K562 (cell line): ENCODE results near the gene DDX55. TPM values are rescaled to one million over a fixed set of nuclear protein-coding genes. Genes with fewer than 3 reads are reported as not detected.

Source experiments
- ATAC-seq: fragments of 200-7000 bp; cut with Tn5 transposase; 3 replicates; pipeline ENCODE4 v1.9.1; 2020; ENCODE audit warnings: moderate library complexity
- BruUV-seq: library from RNA; stranded (reverse); fragments of 400-500 nt; replicated peaks from 2 replicates; lab custom pipeline; 2021; lab: Mats Ljungman, UMichigan
- CTCF ChIA-PET: fragments of 300-600 bp; formaldehyde crosslinking; extraction: SDS; loops from one replicate; lab custom pipeline; 2021; ENCODE audit warnings: low intra/inter-chr PET ratio; lab: Yijun Ruan, JAX
- POLR2A ChIA-PET: fragments of 300-600, 350-650 bp; sonication (Branson Sonifier 250); formaldehyde crosslinking; extraction: SDS; loops from one replicate; lab custom pipeline; 2021; ENCODE audit warnings: antibody characterized with exemption, inconsistent platforms; lab: Yijun Ruan, JAX
- DNase-seq, 4 experiments: peaks; one replicate each; pipeline versions ENCODE4 v3.0.0 to v3.0.0-alpha.2; 2011 to 2018; ENCODE audit warnings: low spot score in 3 of 4, mixed read lengths in 3 of 4; ENCODE audit errors: extremely low read depth in 1 of 4
- FAIRE-seq: peaks from 2 replicates; lab custom pipeline; 2011; peaks lifted over from hg19 to GRCh38; lab: Jason Lieb, UNC
- H2AFZ ChIP-seq: 2 replicates; pipeline ENCODE4 v1.6.0; 2011; ENCODE audit warnings: low read depth, low read length, control low read depth, inconsistent platforms
- H3K27ac ChIP-seq: fragments of 200-600 bp; 3 replicates; pipeline ENCODE4 v1.8.0; 2011; ENCODE audit warnings: low read depth, mild to moderate bottlenecking, control low read depth, inconsistent platforms, low read length, moderate library complexity, mixed read lengths; ENCODE audit errors: extremely low read depth
- H3K27me3 ChIP-seq, 2 experiments: fragments of 300-600 bp in 1 of 2; 2 replicates in 1 of 2; 3 replicates in 1 of 2; pipeline versions ENCODE4 v1.6.0 to v1.8.0; 2011; ENCODE audit warnings: inconsistent platforms in 2 of 2, low read length in 2 of 2, mild to moderate bottlenecking in 1 of 2, mixed read lengths in 1 of 2, moderate library complexity in 1 of 2; ENCODE audit not compliant: control insufficient read depth in 2 of 2, insufficient read depth in 2 of 2
- H3K36me3 ChIP-seq: fragments of 300-600 bp; 3 replicates; pipeline ENCODE4 v1.8.0; 2011; ENCODE audit warnings: mild to moderate bottlenecking, low read length, inconsistent platforms; ENCODE audit not compliant: control insufficient read depth, insufficient read depth
- H3K4me1 ChIP-seq, 2 experiments: fragments of 200-600 bp in 1 of 2; replicated peaks in 1 of 2; 2 replicates in 1 of 2; 3 replicates in 1 of 2; pipeline versions ENCODE4 v1.5.1 to v1.8.0; 2011; ENCODE audit warnings: inconsistent platforms in 2 of 2, low read length in 2 of 2, mild to moderate bottlenecking in 1 of 2, mixed read lengths in 1 of 2, moderate library complexity in 1 of 2; ENCODE audit not compliant: control insufficient read depth in 2 of 2, insufficient read depth in 2 of 2
- H3K4me2 ChIP-seq: 2 replicates; pipeline ENCODE4 v1.6.1; 2011; ENCODE audit warnings: low read length, control low read depth, inconsistent platforms, mixed read lengths; ENCODE audit not compliant: insufficient read depth
- H3K4me3 ChIP-seq: fragments of 200-600 bp; sonication (generic), shearing (Covaris generic); 2 replicates; pipeline ENCODE4 v1.5.1; 2016; ENCODE audit warnings: control low read depth, inconsistent platforms
- H3K79me2 ChIP-seq: fragments of 200-600 bp; 3 replicates; pipeline ENCODE4 v1.8.0; 2011; ENCODE audit warnings: low read length, inconsistent platforms; ENCODE audit not compliant: control insufficient read depth, insufficient read depth
- H3K9ac ChIP-seq, 2 experiments: 2 replicates each; pipeline versions ENCODE4 v1.6.0 to v1.6.1; 2011; ENCODE audit warnings: low read depth in 2 of 2, low read length in 2 of 2, control low read depth in 1 of 2, inconsistent platforms in 1 of 2, mild to moderate bottlenecking in 1 of 2, mixed read lengths in 1 of 2; ENCODE audit not compliant: insufficient read depth in 1 of 2
- H3K9me1 ChIP-seq: one replicate; pipeline ENCODE4 v1.6.0; 2011; ENCODE audit warnings: inconsistent platforms, mild to moderate bottlenecking, low read length, moderate library complexity; ENCODE audit not compliant: control insufficient read depth, insufficient read depth
- H3K9me3 ChIP-seq: replicated peaks from 2 replicates; pipeline ENCODE4 v1.5.1; 2011; ENCODE audit warnings: low read depth, low read length, inconsistent platforms; ENCODE audit not compliant: control insufficient read depth, insufficient read depth
- H4K20me1 ChIP-seq: replicated peaks from 2 replicates; pipeline ENCODE4 v1.6.1; 2011; ENCODE audit warnings: low read length, inconsistent platforms, mixed read lengths; ENCODE audit not compliant: control insufficient read depth, insufficient read depth
- BRF1 ChIP-seq: IDR thresholded peaks from 3 replicates; pipeline ENCODE4 v1.6.1; 2011; ENCODE audit warnings: borderline replicate concordance, mild to moderate bottlenecking; ENCODE audit not compliant: insufficient read length; ENCODE audit errors: extremely low read depth
- CEBPZ ChIP-seq: fragments of 150-350 bp; IDR thresholded peaks from 2 replicates; pipeline ENCODE4 v1.6.1; 2014; ENCODE audit warnings: low read depth, mild to moderate bottlenecking, low read length, borderline replicate concordance
- ERF ChIP-seq: fragments of 450-650 bp; formaldehyde crosslinking; IDR thresholded peaks from 2 replicates; pipeline ENCODE4 v1.4.0; 2020; ENCODE audit warnings: mild to moderate bottlenecking, mixed read lengths
- GTF2E2 ChIP-seq: fragments of 200-800 bp; sonication (Bioruptor generic); IDR thresholded peaks from 2 replicates; pipeline ENCODE4 v1.6.1; 2016; ENCODE audit warnings: missing genetic modification characterization, missing compliant biosample characterization
- HBP1 ChIP-seq: fragments of 450-650 bp; formaldehyde crosslinking; IDR thresholded peaks from 2 replicates; pipeline ENCODE4 v1.4.0; 2022; ENCODE audit warnings: missing genetic modification characterization
- RFX5 ChIP-seq: IDR thresholded peaks from 2 replicates; pipeline ENCODE4 v1.6.1; 2011; ENCODE audit warnings: low read depth, mild to moderate bottlenecking, improper control_type of control experiment, low read length
- RREB1 ChIP-seq: fragments of 250-450 bp; sonication (Bioruptor Pico); IDR thresholded peaks from 2 replicates; pipeline ENCODE4 v1.4.0; 2020
- ZBTB26 ChIP-seq: fragments of 450-650 bp; formaldehyde crosslinking; IDR thresholded peaks from 2 replicates; pipeline ENCODE4 v1.4.0; 2022; ENCODE audit warnings: missing genetic modification characterization
- WGBS: fragments of 100-300 bp; shearing (Covaris generic); methylation state at CpG from one replicate; pipeline ENCODE4 v1.1.6; 2016; ENCODE audit warnings: low coverage, mixed read lengths; ENCODE audit not compliant: insufficient coverage; ENCODE audit errors: missing lambda C conversion rate; 5-methylcytosine and 5-hydroxymethylcytosine counted together
- in situ Hi-C: fragments of 300-500 bp; cut with MboI; formaldehyde crosslinking; loops from 4 replicates; pipeline ENCODE4 v1.15.0; 2018; ENCODE audit warnings: inconsistent platforms, mixed read lengths
- intact Hi-C: fragments of 100-400 bp; cut with micrococcal nuclease; formaldehyde crosslinking; loops from 2 replicates; pipeline ENCODE4 v1.14.2; 2022
- polyA plus RNA-seq, 8 experiments: library from polyadenylated mRNA; depleted of rRNA in 4 of 8; stranded (reverse) in 5 of 8; unstranded in 3 of 8; fragments of >200 nt; fragmentation: Nextera tagmentation in 2 of 8; fragmentation: Illumina TruSeq in 1 of 8; extraction: Ambion mirVana in 2 of 8; extraction: Trizol in 1 of 8; gene quantifications; 2 replicates each; pipeline versions ENCODE4 v1.2.1 to v1.2.3, GENCODE V29; 2011 to 2014; ENCODE audit warnings: inconsistent platforms in 1 of 8, missing spikeins in 1 of 8
- total RNA-seq, 7 experiments: library from RNA; depleted of rRNA in 6 of 7; stranded (reverse); fragments of >200 nt in 6 of 7; fragmentation: Illumina TruSeq in 2 of 7; extraction: Trizol in 2 of 7; gene quantifications; 2 replicates each; pipeline versions ENCODE4 v1.2.1 to v1.2.3, GENCODE V29; 2011 to 2021; ENCODE audit warnings: low replicate concordance in 1 of 7

Gene DDX55
- total and polyA plus RNA-seq, 9 of the 15 experiments (the other 6 are each of a cell fraction or from before 2014, with no cell fraction given) = 10.6 to 71.0 (median 60.9) TPM

- TF ChIP-seq ZBTB26 (CRISPR knock-in tag) = 0 out of 2 replicates have a peak, but pooled peaks have one; percentile 74
- TF ChIP-seq CEBPZ = no peak
Observed at GRCh38 chr12:123654129-123654701, 52.3 kb downstream of the DDX55 start (continued).

GRCh38 chr12:123655420-123655819, 53.5 kb downstream of the DDX55 start:
- H3K9me1 ChIP-seq = no peaks in the 10 kb centered on the region
- H3K27me3 ChIP-seq = no peaks in the 10 kb centered on the region
- peaks cover 93% of the 10 kb centered on the region for H3K36me3 ChIP-seq
- H4K20me1 ChIP-seq = no peaks in the 10 kb centered on the region
- WGBS = 88% methylated on average over 5 of the region's 5 CpGs
- in situ Hi-C loops = no loop called here
- intact Hi-C loops = no loop called here
- ATAC-seq (no peak), FAIRE-seq (no peak), DNase-seq (no peak)
- H3K27ac ChIP-seq = no peak overlapping the region
- H3K9ac ChIP-seq = no peak overlapping the region; a peak in 1 of 4 replicates
- no peak overlapping the region for H3K4me3 ChIP-seq
- H3K4me2 ChIP-seq = no peak overlapping the region
- H2AFZ ChIP-seq = no peak overlapping the region
- ChIA-PET CTCF (no interaction called here), POLR2A (interaction anchor here (0.9 kb wide), 1 partner anchor 27 kb away, joined by 3 read pairs; no protein-coding TSS in a partner anchor)
- H3K4me1 ChIP-seq = no peaks in the 10 kb centered on the region; a peak in 1 of 5 replicates
- no peaks in the 10 kb centered on the region for H3K9me3 ChIP-seq
- no TSS peak for BruUV-seq
- no peaks in the 10 kb centered on the region for H3K79me2 ChIP-seq
- no peak for TF ChIP-seq ERF
- no peak for TF ChIP-seq BRF1
- no peak for TF ChIP-seq RFX5
- no peak for TF ChIP-seq RREB1
- no peak for TF ChIP-seq HBP1 (CRISPR knock-in tag)
- TF ChIP-seq GTF2E2 (tag) = no peak
